ENCODE data around the gene PNMT. TPM values are rescaled to one million over a fixed set of nuclear protein-coding genes. Genes with fewer than 3 reads are reported as not detected.

PNMT gene
- total RNA-seq, 4 donors from 2014 or later, result 0.53 to 1.6 (median 1.1) TPM

DNA sequence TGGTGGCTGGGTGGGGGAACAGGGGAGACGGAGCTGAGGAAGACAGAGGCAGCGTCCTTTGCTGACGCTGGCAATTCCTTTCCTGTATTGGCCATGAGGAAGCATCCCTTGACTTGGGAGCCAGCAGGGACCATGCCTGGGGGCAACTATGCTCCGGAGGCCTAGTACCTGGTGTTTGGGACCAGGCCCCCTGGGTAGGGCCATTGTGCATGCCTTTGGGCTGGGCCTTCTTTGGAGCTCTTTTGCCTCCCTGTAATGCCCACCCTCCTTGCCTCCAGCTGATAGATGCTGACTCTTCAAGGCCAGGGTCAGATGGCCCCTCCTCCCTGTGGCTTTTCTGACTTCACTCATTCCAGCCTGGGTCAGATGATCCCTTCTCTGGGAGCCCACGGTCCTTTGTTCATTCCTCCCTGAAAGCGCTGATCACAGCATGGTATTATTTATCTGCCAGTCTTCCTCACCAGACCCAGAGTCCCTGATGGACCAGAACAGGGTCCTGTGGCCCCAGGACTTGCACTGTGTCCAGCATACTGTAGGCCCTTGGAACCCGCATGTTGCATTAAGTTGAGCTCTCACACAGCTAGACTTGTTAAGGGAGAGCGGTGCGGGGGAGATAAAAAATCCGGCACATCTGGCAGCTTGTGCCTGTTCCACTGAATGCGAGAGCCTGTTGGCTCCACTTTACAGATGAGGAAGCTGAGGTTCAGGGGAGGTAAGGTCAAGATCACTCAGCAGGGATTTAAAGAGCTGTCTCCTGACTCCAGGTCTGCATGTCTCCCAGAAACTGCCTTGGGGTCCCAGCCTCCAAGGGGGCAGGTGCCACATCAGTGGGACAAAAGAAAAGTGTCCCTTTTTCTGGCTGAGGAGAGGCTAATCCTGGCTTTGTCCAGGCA lies 28.4 kb upstream of the PNMT start:
- no peak for DNase-seq (ENCODE audit: low spot score in 2 of 2)
- Histone ChIP-seq H3K27ac (no peak overlapping the region), H3K4me3 (no peak overlapping the region), H3K27me3 (no peaks in the 10 kb centered on the region), H3K36me3 (no peaks in the 10 kb centered on the region), H3K9me3 (no peaks in the 10 kb centered on the region), H3K4me1 (peaks cover 75% of the 10 kb centered on the region)
- WGBS, result 78% methylated on average over 11 of the region's 11 CpGs
- no peak for TF ChIP-seq POLR2AphosphoS5 (IDR thresholded peaks at IDR 0.05)
- TF ChIP-seq EP300 (IDR thresholded peaks at IDR 0.05), result no peak
- no peak for TF ChIP-seq POLR2A (IDR thresholded peaks at IDR 0.05)

DNA sequence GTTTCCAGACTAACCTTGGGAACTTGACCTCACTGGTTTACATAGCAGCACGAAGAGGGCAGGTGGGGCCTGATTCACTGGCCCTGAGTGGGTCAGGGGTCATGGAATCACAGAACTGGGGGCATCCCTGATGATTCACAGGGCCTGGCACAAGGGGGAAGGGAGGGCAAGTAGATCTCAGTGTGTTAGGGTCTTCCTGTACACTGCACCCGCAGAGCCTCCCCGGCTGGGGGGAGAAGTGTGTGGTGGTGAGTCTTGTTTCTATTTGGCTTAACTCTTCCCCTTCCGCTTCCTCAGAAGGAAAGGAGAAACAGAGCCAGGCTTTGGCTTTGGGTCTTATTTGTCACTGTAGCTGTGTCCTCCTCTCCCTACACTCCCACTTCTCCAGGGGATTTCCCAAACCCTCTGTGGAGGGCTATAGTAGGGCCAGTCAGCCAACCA lies 27.6 kb upstream of the PNMT start:
- Histone ChIP-seq H3K9me3 (no peaks in the 10 kb centered on the region), H3K4me1 (peaks cover 76% of the 10 kb centered on the region), H3K27ac (no peak overlapping the region), H3K4me3 (no peak overlapping the region), H3K27me3 (no peaks in the 10 kb centered on the region), H3K36me3 (no peaks in the 10 kb centered on the region)
- no peak for TF ChIP-seq EP300 (IDR thresholded peaks at IDR 0.05)
- TF ChIP-seq POLR2AphosphoS5 (IDR thresholded peaks at IDR 0.05), result no peak
- TF ChIP-seq, protein P1, sequence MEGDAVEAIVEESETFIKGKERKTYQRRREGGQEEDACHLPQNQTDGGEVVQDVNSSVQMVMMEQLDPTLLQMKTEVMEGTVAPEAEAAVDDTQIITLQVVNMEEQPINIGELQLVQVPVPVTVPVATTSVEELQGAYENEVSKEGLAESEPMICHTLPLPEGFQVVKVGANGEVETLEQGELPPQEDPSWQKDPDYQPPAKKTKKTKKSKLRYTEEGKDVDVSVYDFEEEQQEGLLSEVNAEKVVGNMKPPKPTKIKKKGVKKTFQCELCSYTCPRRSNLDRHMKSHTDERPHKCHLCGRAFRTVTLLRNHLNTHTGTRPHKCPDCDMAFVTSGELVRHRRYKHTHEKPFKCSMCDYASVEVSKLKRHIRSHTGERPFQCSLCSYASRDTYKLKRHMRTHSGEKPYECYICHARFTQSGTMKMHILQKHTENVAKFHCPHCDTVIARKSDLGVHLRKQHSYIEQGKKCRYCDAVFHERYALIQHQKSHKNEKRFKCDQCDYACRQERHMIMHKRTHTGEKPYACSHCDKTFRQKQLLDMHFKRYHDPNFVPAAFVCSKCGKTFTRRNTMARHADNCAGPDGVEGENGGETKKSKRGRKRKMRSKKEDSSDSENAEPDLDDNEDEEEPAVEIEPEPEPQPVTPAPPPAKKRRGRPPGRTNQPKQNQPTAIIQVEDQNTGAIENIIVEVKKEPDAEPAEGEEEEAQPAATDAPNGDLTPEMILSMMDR (IDR thresholded peaks at IDR 0.05), result no peak
- no peak for TF ChIP-seq POLR2A (IDR thresholded peaks at IDR 0.05)
- DNase-seq (ENCODE audit: low spot score in 2 of 2), result no peak
- whole genome bisulfite sequencing, result 58% methylated on average over 4 of the region's 4 CpGs

DNA sequence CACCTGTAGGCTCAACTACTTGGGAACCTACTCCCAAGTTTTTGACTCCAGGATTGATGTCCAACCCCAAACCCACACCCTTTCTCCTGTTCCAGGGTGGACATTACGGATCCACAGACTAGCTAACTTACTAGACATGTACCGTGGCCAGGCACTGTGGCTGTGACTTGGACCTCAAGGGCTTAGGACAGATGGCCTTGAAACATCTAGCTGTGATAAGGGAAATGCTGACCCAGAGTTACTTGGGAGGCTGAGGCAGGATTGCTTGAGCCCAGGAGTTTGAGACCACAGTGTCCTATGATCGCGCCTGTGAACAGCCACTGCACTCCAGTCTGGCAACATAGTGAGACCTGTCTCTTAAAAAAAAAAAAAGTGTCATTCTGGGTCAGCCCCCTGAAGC lies 27.2 kb upstream of the PNMT start:
- Histone ChIP-seq H3K36me3 (no peaks in the 10 kb centered on the region), H3K4me3 (no peak overlapping the region), H3K27me3 (no peaks in the 10 kb centered on the region), H3K9me3 (no peaks in the 10 kb centered on the region), H3K27ac (no peak overlapping the region), H3K4me1 (peaks cover 72% of the 10 kb centered on the region)
- WGBS, result 94% methylated on average over 4 of the region's 4 CpGs
- DNase-seq (ENCODE audit: low spot score in 2 of 2), result no peak
- TF ChIP-seq EP300 (IDR thresholded peaks at IDR 0.05), result no peak
- TF ChIP-seq POLR2AphosphoS5 (IDR thresholded peaks at IDR 0.05), result no peak
- TF ChIP-seq POLR2A (IDR thresholded peaks at IDR 0.05), result no peak
- TF ChIP-seq, protein P1 (IDR thresholded peaks at IDR 0.05), result no peak

DNA sequence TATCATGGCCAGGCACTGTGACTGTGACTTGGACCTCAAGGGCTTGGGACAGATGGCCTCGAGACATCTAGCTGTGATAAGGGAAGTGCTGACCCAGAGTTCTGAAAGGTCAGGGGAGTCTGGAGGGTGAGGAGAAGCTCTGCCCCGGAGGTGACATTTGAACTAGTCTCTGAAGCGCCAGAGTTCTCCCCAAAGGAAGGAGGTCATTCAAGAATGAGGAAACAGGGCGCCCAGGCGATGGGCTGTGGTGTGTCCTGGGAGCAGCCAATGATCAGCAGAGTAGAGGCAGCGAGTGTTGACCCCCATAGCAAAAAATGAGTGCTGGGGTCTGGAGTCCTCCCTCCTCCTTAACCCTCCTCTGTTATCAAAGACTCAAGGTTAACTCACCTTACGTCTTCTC lies 26.4 kb upstream of the PNMT start:
- Histone ChIP-seq H3K9me3 (no peaks in the 10 kb centered on the region), H3K4me3 (no peak overlapping the region), H3K4me1 (peaks cover 65% of the 10 kb centered on the region), H3K27ac (no peak overlapping the region), H3K36me3 (no peaks in the 10 kb centered on the region), H3K27me3 (no peaks in the 10 kb centered on the region)
- DNase-seq (ENCODE audit: low spot score in 2 of 2), result no peak
- 71% methylated on average over 7 of the region's 7 CpGs for WGBS
- TF ChIP-seq, protein P1 (IDR thresholded peaks at IDR 0.05), result no peak
- TF ChIP-seq POLR2AphosphoS5 (IDR thresholded peaks at IDR 0.05) (no peak), EP300 (IDR thresholded peaks at IDR 0.05) (no peak), POLR2A (IDR thresholded peaks at IDR 0.05) (no peak)

DNA sequence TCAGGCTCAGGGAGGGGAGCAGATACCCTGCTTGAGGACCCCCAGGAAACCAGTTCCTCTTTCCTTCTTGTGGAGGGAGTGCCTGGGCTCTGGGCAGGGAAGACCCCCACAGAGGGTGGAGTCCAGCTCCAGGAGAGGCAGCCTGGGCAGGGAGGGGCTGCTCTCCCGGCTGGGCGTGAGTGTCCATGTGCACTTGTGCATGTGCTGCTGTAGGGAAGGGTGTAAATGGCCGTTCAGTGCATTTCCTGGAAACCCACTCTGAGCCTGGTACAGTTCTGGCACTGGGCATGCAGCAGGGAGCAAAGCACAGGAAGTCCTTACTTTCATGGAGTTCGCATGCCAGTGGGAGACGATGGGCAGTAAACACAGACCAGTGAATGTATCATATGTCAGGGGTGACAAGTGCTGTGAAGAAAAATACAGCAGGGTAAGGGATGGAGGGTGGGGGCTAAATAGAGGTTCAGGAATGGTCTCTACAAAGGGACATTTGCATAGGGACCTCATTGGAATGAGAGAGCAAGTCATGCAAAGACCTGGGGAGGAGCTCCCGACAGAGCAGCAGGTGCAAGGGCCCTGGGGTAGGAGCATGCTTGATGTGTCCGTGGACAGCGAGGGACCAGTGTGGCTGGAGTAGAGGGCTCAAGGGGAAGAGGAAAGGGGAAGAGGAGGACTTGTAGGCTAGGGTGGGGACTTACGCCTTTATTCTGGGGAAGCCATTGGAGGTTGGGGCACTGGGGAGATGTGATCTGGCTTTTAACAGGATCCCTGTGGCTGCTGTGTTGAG lies 25.8 kb upstream of the PNMT start:
- WGBS, result 84% methylated on average over 9 of the region's 9 CpGs

More for the DNA sequence above, 25.8 kb upstream of the PNMT start:
- no peaks in the 10 kb centered on the region for H3K9me3 ChIP-seq
- DNase-seq (ENCODE audit: low spot score in 2 of 2), result no peak
- no peaks in the 10 kb centered on the region for H3K27me3 ChIP-seq
- TF ChIP-seq POLR2AphosphoS5 (IDR thresholded peaks at IDR 0.05) (no peak), POLR2A (IDR thresholded peaks at IDR 0.05) (no peak), EP300 (IDR thresholded peaks at IDR 0.05) (no peak)
- TF ChIP-seq, protein P1 (IDR thresholded peaks at IDR 0.05), result no peak
- H3K36me3 ChIP-seq, result no peaks in the 10 kb centered on the region
- H3K4me1 ChIP-seq, result peaks cover 65% of the 10 kb centered on the region
- H3K4me3 ChIP-seq, result no peak overlapping the region
- no peak overlapping the region for H3K27ac ChIP-seq
